OCI-LY3 (cell line): ENCODE results near the gene TREML4.

Experiments
- EZH2phosphoT487 ChIP-seq: fragments of 200-600 bp; shearing (Covaris generic); IDR thresholded peaks from 2 replicates; pipeline ENCODE4 v1.6.1; 2018; ENCODE audit warnings: antibody characterized with exemption, mixed run types, low read depth
- TF ChIP-seq, protein P1 (sequence below): fragments of 200-600, 300-600 bp; sonication (generic); IDR thresholded peaks from 2 replicates; pipeline ENCODE4 v1.5.1; 2014; ENCODE audit warnings: antibody characterized with exemption, low read length, low read depth

DNA sequence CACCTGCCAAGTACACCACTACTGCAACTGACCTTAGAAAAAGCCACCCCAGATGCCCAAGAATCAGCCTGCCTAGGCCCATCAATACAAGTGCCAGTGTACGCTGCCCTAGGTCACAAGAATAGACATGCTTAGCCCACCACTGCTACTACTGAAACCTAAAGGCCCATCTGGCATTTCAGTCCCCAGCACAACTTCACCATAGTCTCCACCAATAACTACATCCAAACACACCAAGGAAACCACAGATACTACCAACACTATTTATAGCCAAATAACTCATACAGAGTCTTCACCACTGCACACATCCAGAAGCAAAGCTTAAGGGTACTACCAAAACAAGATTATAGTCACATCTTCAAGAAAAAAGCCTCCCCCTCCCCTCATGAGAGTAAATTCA lies 28.2 kb downstream of the TREML4 start:
- TF ChIP-seq, protein P1, sequence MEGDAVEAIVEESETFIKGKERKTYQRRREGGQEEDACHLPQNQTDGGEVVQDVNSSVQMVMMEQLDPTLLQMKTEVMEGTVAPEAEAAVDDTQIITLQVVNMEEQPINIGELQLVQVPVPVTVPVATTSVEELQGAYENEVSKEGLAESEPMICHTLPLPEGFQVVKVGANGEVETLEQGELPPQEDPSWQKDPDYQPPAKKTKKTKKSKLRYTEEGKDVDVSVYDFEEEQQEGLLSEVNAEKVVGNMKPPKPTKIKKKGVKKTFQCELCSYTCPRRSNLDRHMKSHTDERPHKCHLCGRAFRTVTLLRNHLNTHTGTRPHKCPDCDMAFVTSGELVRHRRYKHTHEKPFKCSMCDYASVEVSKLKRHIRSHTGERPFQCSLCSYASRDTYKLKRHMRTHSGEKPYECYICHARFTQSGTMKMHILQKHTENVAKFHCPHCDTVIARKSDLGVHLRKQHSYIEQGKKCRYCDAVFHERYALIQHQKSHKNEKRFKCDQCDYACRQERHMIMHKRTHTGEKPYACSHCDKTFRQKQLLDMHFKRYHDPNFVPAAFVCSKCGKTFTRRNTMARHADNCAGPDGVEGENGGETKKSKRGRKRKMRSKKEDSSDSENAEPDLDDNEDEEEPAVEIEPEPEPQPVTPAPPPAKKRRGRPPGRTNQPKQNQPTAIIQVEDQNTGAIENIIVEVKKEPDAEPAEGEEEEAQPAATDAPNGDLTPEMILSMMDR = no peak
- no peak for TF ChIP-seq EZH2phosphoT487
